ENCODE data around the gene RBM19.
"Not testable (repeated sequence)": the region's sequence is repeated elsewhere in the genome, so short reads cannot be mapped to it uniquely, and the experiment has no call there.

RBM19 gene

GRCh38 chr12:113965951-113966797, at the start of gene RBM19:
TSS of gene RBM19 (minus strand) at chr12:113966325. CDS start at chr12:113966227, 98 bp downstream.
- DNase-seq: peak; percentile 97 to 100 (median 98)
- intact Hi-C loops (cut with DNase I): loop anchor here (2.0 kb wide), 1 partner anchor 221 kb away; no protein-coding TSS in a partner anchor

- DNase-seq: no peak
- intact Hi-C loops (cut with DNase I): no loop called here
Observed at GRCh38 chr12:114015851-114016250, 49.7 kb upstream of the RBM19 start.

GRCh38 chr12:114013575-114014345, 47.6 kb upstream of the RBM19 start:
- intact Hi-C loops (cut with DNase I): no loop called here
- no peak for DNase-seq

GRCh38 chr12:114012744-114013431, 46.8 kb upstream of the RBM19 start:
- intact Hi-C loops (cut with DNase I): no loop called here
- DNase-seq: no peak

- intact Hi-C loops (cut with DNase I): no loop called here
- no peak for DNase-seq
Observed at GRCh38 chr12:114011711-114012110, 45.6 kb upstream of the RBM19 start.

- intact Hi-C loops (cut with DNase I): no loop called here
- no peak for DNase-seq
Observed at GRCh38 chr12:114006482-114007425, 40.6 kb upstream of the RBM19 start.

- intact Hi-C loops (cut with DNase I): no loop called here
- no peak for DNase-seq
Observed at GRCh38 chr12:114004402-114004801, 38.3 kb upstream of the RBM19 start.

GRCh38 chr12:114003286-114003685, 37.2 kb upstream of the RBM19 start:
- no peak for DNase-seq
- intact Hi-C loops (cut with DNase I): no loop called here

- DNase-seq: no peak
- intact Hi-C loops (cut with DNase I): no loop called here
Observed at GRCh38 chr12:114001511-114002340, 35.6 kb upstream of the RBM19 start.

- intact Hi-C loops (cut with DNase I): no loop called here
- no peak for DNase-seq
Observed at GRCh38 chr12:114000861-114001260, 34.7 kb upstream of the RBM19 start.

- intact Hi-C loops (cut with DNase I); DNase-seq: not testable (repeated sequence)
Observed at GRCh38 chr12:114000261-114000660, 34.1 kb upstream of the RBM19 start.

GRCh38 chr12:113997365-113997764, 31.2 kb upstream of the RBM19 start:
- intact Hi-C loops (cut with DNase I): no loop called here
- no peak for DNase-seq

- peak in 1 of 10 donors; percentile 11 for DNase-seq
- intact Hi-C loops (cut with DNase I): no loop called here
Observed at GRCh38 chr12:113996026-113996425, 29.9 kb upstream of the RBM19 start.

- intact Hi-C loops (cut with DNase I): no loop called here
- DNase-seq: peak in 1 of 10 donors; percentile 2
Observed at GRCh38 chr12:113994051-113994450, 27.9 kb upstream of the RBM19 start.

GRCh38 chr12:113992751-113993150, 26.6 kb upstream of the RBM19 start:
- intact Hi-C loops (cut with DNase I); DNase-seq: not testable (repeated sequence)

- intact Hi-C loops (cut with DNase I): no loop called here
- no peak for DNase-seq
Observed at GRCh38 chr12:113991224-113992044, 25.3 kb upstream of the RBM19 start.

GRCh38 chr12:113990250-113991223, 24.4 kb upstream of the RBM19 start:
- no peak for DNase-seq
- intact Hi-C loops (cut with DNase I): no loop called here
